WTC11 (cell line): ENCODE measurements around the gene MVP. TPM values are rescaled to one million over a fixed set of nuclear protein-coding genes. Genes with fewer than 3 reads are reported as not detected.

ENCODE experiments used
- ATAC-seq: fragments of 200-7000 bp; cut with Tn5 transposase; 2 replicates; pipeline ENCODE4 v1.10.0; 2021; ENCODE audit warnings: mild to moderate bottlenecking, moderate library complexity
- CTCF ChIA-PET: fragments of 300-600 bp; sonication (Branson Sonifier 250); formaldehyde crosslinking; loops from one replicate; lab custom pipeline; 2021; ENCODE audit warnings: antibody characterized with exemption; lab: Charles Lee
- POLR2A ChIA-PET: fragments of 350-600 bp; sonication (Branson Sonifier 250); formaldehyde crosslinking; loops from one replicate; lab custom pipeline; 2021; ENCODE audit warnings: antibody characterized with exemption; lab: Charles Lee
- DNase-seq: peaks from one replicate; pipeline ENCODE4 v3.0.0; 2021; ENCODE audit warnings: low spot score
- H3K27ac Mint-ChIP-seq: 2 replicates; pipeline ENCODE4 v1.8.0; 2021; ENCODE audit warnings: mixed read lengths
- H3K27me3 Mint-ChIP-seq: 2 replicates; pipeline ENCODE4 v1.8.0; 2021; ENCODE audit warnings: low read depth, mild to moderate bottlenecking, moderate library complexity, mixed read lengths
- H3K36me3 Mint-ChIP-seq: 2 replicates; pipeline ENCODE4 v1.8.0; 2021; ENCODE audit warnings: mixed read lengths
- H3K4me1 Mint-ChIP-seq: 2 replicates; pipeline ENCODE4 v1.8.0; 2022; ENCODE audit warnings: mixed read lengths
- H3K4me3 Mint-ChIP-seq: 2 replicates; pipeline ENCODE4 v1.8.0; 2021; ENCODE audit warnings: mild to moderate bottlenecking, moderate library complexity, mixed read lengths
- H3K9me3 Mint-ChIP-seq: 2 replicates; pipeline ENCODE4 v1.8.0; 2021; ENCODE audit warnings: mixed read lengths
- ATF1 ChIP-seq: sonication (generic); formaldehyde crosslinking; IDR thresholded peaks from 2 replicates; pipeline ENCODE4 v1.8.1; 2023; ENCODE audit warnings: mild to moderate bottlenecking, moderate library complexity, missing genetic modification reagents
- CREB1 ChIP-seq: sonication (generic); formaldehyde crosslinking; IDR thresholded peaks from 2 replicates; pipeline ENCODE4 v1.8.0; 2023; ENCODE audit warnings: mild to moderate bottlenecking, missing genetic modification reagents
- EMX1 ChIP-seq: fragments of 250-450 bp; sonication (Bioruptor Pico); IDR thresholded peaks from 2 replicates; pipeline ENCODE4 v1.8.0; 2021; ENCODE audit warnings: mild to moderate bottlenecking
- ETV6 ChIP-seq: sonication (generic); formaldehyde crosslinking; IDR thresholded peaks from 2 replicates; pipeline ENCODE4 v1.8.1; 2022; ENCODE audit warnings: mild to moderate bottlenecking, missing genetic modification reagents
- NFYB ChIP-seq: sonication (generic); formaldehyde crosslinking; conservative IDR thresholded peaks from 2 replicates; pipeline ENCODE4 v1.8.0; 2022; ENCODE audit warnings: low read depth, missing genetic modification reagents
- NR2C2 ChIP-seq: sonication (generic); formaldehyde crosslinking; IDR thresholded peaks from 2 replicates; pipeline ENCODE4 v1.8.0; 2022; ENCODE audit warnings: mild to moderate bottlenecking, missing genetic modification reagents
- RELA ChIP-seq: sonication (generic); formaldehyde crosslinking; IDR thresholded peaks from 2 replicates; pipeline ENCODE4 v1.8.1; 2022; ENCODE audit warnings: missing genetic modification reagents, mild to moderate bottlenecking, borderline replicate concordance
- RORB ChIP-seq: fragments of 250-450 bp; sonication (Bioruptor Pico); IDR thresholded peaks from 2 replicates; pipeline ENCODE4 v1.9.0; 2021; ENCODE audit warnings: mild to moderate bottlenecking
- TCF7 ChIP-seq: sonication (generic); formaldehyde crosslinking; IDR thresholded peaks from 2 replicates; pipeline ENCODE4 v1.8.0; 2022; ENCODE audit warnings: mild to moderate bottlenecking, low read depth, missing genetic modification reagents, moderate library complexity
- ZNF121 ChIP-seq: sonication (generic); formaldehyde crosslinking; IDR thresholded peaks from 2 replicates; pipeline ENCODE4 v1.8.0; 2023; ENCODE audit warnings: missing genetic modification reagents
- ZNF219 ChIP-seq: sonication (generic); formaldehyde crosslinking; IDR thresholded peaks from 2 replicates; pipeline ENCODE4 v1.8.0; 2023; ENCODE audit warnings: missing genetic modification reagents, mild to moderate bottlenecking, borderline replicate concordance
- ZNF232 ChIP-seq: sonication (generic); formaldehyde crosslinking; IDR thresholded peaks from 2 replicates; pipeline ENCODE4 v1.8.0; 2022; ENCODE audit warnings: mild to moderate bottlenecking, missing genetic modification reagents
- ZNF317 ChIP-seq: sonication (generic); formaldehyde crosslinking; IDR thresholded peaks from 2 replicates; pipeline ENCODE4 v1.8.1; 2023; ENCODE audit warnings: low read depth, mild to moderate bottlenecking, moderate library complexity, missing genetic modification reagents, borderline replicate concordance
- ZNF396 ChIP-seq: fragments of 250-450 bp; sonication (Bioruptor Pico); IDR thresholded peaks from 2 replicates; pipeline ENCODE4 v1.8.0; 2021; ENCODE audit warnings: mild to moderate bottlenecking, moderate library complexity, borderline replicate concordance
- total RNA-seq: library from RNA; stranded (reverse); gene quantifications from 3 replicates; pipeline ENCODE4 v1.2.3, GENCODE V29; 2021
- TF ChIP-seq, protein P1 (sequence below): sonication (generic); formaldehyde crosslinking; conservative IDR thresholded peaks from 2 replicates; pipeline ENCODE4 v1.8.1; 2023; ENCODE audit warnings: mild to moderate bottlenecking, low read depth, missing genetic modification reagents, moderate library complexity
- TF ChIP-seq, protein P2 (sequence below): sonication (generic); formaldehyde crosslinking; IDR thresholded peaks from 2 replicates; pipeline ENCODE4 v1.8.1; 2022; ENCODE audit warnings: mild to moderate bottlenecking, moderate library complexity, missing genetic modification reagents
- TF ChIP-seq, protein P3 (sequence below): sonication (generic); formaldehyde crosslinking; IDR thresholded peaks from 2 replicates; pipeline ENCODE4 v1.8.0; 2022; ENCODE audit warnings: mild to moderate bottlenecking, missing genetic modification reagents
- TF ChIP-seq, protein P4 (sequence below): sonication (generic); formaldehyde crosslinking; IDR thresholded peaks from 2 replicates; pipeline ENCODE4 v1.8.1; 2023; ENCODE audit warnings: mild to moderate bottlenecking, missing genetic modification reagents
- TF ChIP-seq, protein P5 (sequence below): fragments of 250-450 bp; sonication (Bioruptor Pico); IDR thresholded peaks from 2 replicates; pipeline ENCODE4 v1.9.0; 2021; ENCODE audit warnings: mild to moderate bottlenecking
- TF ChIP-seq, protein P6 (sequence below): fragments of 200-600 bp; IDR thresholded peaks from 2 replicates; pipeline ENCODE4 v1.8.0; 2022; ENCODE audit warnings: antibody characterized with exemption
- TF ChIP-seq, protein P7 (sequence below): sonication (generic); formaldehyde crosslinking; IDR thresholded peaks from 2 replicates; pipeline ENCODE4 v1.8.1; 2023; ENCODE audit warnings: mild to moderate bottlenecking, moderate library complexity, missing genetic modification reagents
- TF ChIP-seq, protein P8 (sequence below): sonication (generic); formaldehyde crosslinking; IDR thresholded peaks from 2 replicates; pipeline ENCODE4 v1.8.1; 2022; ENCODE audit warnings: missing genetic modification reagents, borderline replicate concordance

MVP gene
- total RNA-seq, 1 experiment from 2014 or later = 10.8 TPM

DNA sequence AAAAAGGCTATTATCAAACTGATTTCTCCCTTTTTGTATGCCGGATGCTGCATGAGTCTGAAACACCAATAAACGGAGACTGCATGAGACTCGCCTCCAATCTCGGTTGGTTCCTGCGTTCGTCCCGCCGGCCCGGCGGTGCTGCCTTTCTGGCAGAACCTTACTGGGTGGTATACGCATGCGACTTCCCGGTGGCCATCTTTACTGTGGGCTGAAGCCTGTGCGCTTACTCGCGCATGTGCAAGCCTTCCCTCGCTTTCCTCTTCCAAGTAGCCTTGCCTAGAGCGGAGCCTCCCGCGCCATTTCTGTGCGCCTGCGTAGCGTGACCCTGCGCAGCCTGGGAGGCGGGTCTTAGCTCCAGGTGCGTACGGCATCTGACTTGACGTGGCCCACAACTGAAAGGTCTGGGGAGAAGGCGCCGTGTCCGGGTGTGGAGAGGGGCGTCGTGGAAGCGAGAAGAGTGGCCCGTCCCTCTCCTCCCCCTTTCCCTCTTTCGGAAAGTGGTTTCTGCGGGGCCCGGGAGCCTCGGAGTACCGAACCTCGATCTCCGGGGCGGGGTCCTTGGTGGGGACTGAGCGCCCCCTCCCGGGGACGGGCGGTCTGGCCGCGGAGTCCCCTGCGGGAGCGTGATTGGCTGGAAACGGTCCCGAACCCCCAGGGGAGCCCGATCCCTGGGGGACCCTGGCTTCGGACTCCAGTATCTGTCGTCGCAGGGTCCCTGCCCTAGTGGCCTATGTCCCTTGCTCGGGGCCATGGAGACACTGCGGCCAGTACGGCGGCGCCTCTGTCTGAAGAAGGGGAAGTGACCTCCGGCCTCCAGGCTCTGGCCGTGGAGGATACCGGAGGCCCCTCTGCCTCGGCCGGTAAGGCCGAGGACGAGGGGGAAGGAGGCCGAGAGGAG is 4.2 kb upstream of the MVP start, which contains the start of gene PAGR1 (continued):
- TF ChIP-seq, protein P1, sequence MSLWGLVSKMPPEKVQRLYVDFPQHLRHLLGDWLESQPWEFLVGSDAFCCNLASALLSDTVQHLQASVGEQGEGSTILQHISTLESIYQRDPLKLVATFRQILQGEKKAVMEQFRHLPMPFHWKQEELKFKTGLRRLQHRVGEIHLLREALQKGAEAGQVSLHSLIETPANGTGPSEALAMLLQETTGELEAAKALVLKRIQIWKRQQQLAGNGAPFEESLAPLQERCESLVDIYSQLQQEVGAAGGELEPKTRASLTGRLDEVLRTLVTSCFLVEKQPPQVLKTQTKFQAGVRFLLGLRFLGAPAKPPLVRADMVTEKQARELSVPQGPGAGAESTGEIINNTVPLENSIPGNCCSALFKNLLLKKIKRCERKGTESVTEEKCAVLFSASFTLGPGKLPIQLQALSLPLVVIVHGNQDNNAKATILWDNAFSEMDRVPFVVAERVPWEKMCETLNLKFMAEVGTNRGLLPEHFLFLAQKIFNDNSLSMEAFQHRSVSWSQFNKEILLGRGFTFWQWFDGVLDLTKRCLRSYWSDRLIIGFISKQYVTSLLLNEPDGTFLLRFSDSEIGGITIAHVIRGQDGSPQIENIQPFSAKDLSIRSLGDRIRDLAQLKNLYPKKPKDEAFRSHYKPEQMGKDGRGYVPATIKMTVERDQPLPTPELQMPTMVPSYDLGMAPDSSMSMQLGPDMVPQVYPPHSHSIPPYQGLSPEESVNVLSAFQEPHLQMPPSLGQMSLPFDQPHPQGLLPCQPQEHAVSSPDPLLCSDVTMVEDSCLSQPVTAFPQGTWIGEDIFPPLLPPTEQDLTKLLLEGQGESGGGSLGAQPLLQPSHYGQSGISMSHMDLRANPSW = no peak
- TF ChIP-seq, protein P2, sequence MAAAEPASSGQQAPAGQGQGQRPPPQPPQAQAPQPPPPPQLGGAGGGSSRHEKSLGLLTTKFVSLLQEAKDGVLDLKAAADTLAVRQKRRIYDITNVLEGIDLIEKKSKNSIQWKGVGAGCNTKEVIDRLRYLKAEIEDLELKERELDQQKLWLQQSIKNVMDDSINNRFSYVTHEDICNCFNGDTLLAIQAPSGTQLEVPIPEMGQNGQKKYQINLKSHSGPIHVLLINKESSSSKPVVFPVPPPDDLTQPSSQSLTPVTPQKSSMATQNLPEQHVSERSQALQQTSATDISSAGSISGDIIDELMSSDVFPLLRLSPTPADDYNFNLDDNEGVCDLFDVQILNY = peak; percentile 62
- TF ChIP-seq, protein P3, sequence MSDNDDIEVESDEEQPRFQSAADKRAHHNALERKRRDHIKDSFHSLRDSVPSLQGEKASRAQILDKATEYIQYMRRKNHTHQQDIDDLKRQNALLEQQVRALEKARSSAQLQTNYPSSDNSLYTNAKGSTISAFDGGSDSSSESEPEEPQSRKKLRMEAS (CRISPR knock-in tag) = peak; percentile 85

DNA sequence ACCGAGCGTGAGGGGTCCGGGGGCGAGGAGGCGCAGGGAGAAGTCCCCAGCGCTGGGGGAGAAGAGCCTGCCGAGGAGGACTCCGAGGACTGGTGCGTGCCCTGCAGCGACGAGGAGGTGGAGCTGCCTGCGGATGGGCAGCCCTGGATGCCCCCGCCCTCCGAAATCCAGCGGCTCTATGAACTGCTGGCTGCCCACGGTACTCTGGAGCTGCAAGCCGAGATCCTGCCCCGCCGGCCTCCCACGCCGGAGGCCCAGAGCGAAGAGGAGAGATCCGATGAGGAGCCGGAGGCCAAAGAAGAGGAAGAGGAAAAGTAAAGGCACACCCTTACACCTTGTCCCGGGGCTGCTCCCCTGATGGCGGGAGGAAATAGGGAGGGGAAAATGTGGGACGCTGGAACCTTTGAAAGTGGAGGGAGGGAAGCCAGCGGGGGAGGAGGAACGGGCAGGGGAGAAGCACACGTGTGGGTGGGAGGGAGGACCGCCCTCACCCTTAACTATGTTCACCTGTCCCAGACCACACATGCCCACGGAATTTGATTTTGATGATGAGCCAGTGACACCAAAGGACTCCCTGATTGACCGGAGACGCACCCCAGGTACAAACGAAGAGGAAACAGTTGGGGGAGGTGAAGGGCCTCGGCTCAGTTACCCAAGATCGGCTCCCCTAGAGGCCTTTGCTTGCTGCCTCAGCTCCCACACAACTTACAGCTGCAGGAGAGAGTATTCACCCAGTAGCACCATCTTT is 3.4 kb upstream of the MVP start:
- Mint-ChIP-seq H3K27ac (peak overlapping the region; percentile 85), H3K4me3 (peak overlapping the region; percentile 94), H3K36me3 (peaks cover 30% of the 10 kb centered on the region), H3K4me1 (peaks cover 56% of the 10 kb centered on the region), H3K27me3 (no peaks in the 10 kb centered on the region; the same call in 1 of the 2 replicates), H3K9me3 (no peaks in the 10 kb centered on the region)
- DNase-seq = peak; percentile 62
- ChIA-PET POLR2A (interaction anchor here (0.6 to 2.9 kb wide), 5 partner anchors 12 to 91 kb away, joined by 3 to 7 read pairs (median 5); no protein-coding TSS in a partner anchor), CTCF (interaction anchor here (0.6 to 5.7 kb wide), 24 partner anchors 10 to 1594 kb away, joined by 3 to 81 read pairs (median 4); partner anchors contain the start of genes ALDOA, ASPHD1, CDIPT and KCTD13)
- peak; percentile 12 for ATAC-seq
- TF ChIP-seq ZNF219 (CRISPR knock-in tag) (no peak), ZNF317 (CRISPR knock-in tag) (no peak), ZNF232 (CRISPR knock-in tag) (no peak), ETV6 (CRISPR knock-in tag) (peak; percentile 73), EMX1 (CRISPR knock-in tag) (no peak), ZNF396 (CRISPR knock-in tag) (no peak), TCF7 (CRISPR knock-in tag) (no peak), RORB (CRISPR knock-in tag) (no peak), ZNF121 (CRISPR knock-in tag) (0 out of 2 replicates have a peak, but pooled peaks have one; percentile 2), CREB1 (CRISPR knock-in tag) (0 out of 2 replicates have a peak, but pooled peaks have one; percentile 0), ATF1 (CRISPR knock-in tag) (no peak), NFYB (CRISPR knock-in tag) (no peak), RELA (no peak), NR2C2 (CRISPR knock-in tag) (no peak)
- TF ChIP-seq, protein P4, sequence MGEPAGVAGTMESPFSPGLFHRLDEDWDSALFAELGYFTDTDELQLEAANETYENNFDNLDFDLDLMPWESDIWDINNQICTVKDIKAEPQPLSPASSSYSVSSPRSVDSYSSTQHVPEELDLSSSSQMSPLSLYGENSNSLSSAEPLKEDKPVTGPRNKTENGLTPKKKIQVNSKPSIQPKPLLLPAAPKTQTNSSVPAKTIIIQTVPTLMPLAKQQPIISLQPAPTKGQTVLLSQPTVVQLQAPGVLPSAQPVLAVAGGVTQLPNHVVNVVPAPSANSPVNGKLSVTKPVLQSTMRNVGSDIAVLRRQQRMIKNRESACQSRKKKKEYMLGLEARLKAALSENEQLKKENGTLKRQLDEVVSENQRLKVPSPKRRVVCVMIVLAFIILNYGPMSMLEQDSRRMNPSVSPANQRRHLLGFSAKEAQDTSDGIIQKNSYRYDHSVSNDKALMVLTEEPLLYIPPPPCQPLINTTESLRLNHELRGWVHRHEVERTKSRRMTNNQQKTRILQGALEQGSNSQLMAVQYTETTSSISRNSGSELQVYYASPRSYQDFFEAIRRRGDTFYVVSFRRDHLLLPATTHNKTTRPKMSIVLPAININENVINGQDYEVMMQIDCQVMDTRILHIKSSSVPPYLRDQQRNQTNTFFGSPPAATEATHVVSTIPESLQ (CRISPR knock-in tag) = no peak
- TF ChIP-seq, protein P5, sequence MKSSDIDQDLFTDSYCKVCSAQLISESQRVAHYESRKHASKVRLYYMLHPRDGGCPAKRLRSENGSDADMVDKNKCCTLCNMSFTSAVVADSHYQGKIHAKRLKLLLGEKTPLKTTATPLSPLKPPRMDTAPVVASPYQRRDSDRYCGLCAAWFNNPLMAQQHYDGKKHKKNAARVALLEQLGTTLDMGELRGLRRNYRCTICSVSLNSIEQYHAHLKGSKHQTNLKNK (CRISPR knock-in tag) = no peak
- TF ChIP-seq, protein P6, sequence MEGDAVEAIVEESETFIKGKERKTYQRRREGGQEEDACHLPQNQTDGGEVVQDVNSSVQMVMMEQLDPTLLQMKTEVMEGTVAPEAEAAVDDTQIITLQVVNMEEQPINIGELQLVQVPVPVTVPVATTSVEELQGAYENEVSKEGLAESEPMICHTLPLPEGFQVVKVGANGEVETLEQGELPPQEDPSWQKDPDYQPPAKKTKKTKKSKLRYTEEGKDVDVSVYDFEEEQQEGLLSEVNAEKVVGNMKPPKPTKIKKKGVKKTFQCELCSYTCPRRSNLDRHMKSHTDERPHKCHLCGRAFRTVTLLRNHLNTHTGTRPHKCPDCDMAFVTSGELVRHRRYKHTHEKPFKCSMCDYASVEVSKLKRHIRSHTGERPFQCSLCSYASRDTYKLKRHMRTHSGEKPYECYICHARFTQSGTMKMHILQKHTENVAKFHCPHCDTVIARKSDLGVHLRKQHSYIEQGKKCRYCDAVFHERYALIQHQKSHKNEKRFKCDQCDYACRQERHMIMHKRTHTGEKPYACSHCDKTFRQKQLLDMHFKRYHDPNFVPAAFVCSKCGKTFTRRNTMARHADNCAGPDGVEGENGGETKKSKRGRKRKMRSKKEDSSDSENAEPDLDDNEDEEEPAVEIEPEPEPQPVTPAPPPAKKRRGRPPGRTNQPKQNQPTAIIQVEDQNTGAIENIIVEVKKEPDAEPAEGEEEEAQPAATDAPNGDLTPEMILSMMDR = no peak
- TF ChIP-seq, protein P7, sequence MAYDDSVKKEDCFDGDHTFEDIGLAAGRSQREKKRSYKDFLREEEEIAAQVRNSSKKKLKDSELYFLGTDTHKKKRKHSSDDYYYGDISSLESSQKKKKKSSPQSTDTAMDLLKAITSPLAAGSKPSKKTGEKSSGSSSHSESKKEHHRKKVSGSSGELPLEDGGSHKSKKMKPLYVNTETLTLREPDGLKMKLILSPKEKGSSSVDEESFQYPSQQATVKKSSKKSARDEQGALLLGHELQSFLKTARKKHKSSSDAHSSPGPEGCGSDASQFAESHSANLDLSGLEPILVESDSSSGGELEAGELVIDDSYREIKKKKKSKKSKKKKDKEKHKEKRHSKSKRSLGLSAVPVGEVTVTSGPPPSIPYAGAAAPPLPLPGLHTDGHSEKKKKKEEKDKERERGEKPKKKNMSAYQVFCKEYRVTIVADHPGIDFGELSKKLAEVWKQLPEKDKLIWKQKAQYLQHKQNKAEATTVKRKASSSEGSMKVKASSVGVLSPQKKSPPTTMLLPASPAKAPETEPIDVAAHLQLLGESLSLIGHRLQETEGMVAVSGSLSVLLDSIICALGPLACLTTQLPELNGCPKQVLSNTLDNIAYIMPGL = peak; percentile 13; the same call in 1 of the 2 replicates
- TF ChIP-seq, protein P8, sequence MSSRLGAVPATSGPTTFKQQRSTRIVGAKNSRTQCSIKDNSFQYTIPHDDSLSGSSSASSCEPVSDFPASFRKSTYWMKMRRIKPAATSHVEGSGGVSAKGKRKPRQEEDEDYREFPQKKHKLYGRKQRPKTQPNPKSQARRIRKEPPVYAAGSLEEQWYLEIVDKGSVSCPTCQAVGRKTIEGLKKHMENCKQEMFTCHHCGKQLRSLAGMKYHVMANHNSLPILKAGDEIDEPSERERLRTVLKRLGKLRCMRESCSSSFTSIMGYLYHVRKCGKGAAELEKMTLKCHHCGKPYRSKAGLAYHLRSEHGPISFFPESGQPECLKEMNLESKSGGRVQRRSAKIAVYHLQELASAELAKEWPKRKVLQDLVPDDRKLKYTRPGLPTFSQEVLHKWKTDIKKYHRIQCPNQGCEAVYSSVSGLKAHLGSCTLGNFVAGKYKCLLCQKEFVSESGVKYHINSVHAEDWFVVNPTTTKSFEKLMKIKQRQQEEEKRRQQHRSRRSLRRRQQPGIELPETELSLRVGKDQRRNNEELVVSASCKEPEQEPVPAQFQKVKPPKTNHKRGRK (CRISPR knock-in tag) = no peak
